HG02571 (cell line): Measurements from ENCODE around the gene PLIN5.
"Not testable (repeated sequence)": the region's sequence is repeated elsewhere in the genome, so short reads cannot be mapped to it uniquely, and the experiment has no call there.

Source experiments
- ATAC-seq: cut with Tn5 transposase; IDR thresholded peaks from one replicate; pipeline ENCODE4 v1.9.1; 2021; ENCODE audit warnings: mild to moderate bottlenecking, moderate library complexity; ENCODE audit not compliant: unreplicated experiment

Gene PLIN5

DNA sequence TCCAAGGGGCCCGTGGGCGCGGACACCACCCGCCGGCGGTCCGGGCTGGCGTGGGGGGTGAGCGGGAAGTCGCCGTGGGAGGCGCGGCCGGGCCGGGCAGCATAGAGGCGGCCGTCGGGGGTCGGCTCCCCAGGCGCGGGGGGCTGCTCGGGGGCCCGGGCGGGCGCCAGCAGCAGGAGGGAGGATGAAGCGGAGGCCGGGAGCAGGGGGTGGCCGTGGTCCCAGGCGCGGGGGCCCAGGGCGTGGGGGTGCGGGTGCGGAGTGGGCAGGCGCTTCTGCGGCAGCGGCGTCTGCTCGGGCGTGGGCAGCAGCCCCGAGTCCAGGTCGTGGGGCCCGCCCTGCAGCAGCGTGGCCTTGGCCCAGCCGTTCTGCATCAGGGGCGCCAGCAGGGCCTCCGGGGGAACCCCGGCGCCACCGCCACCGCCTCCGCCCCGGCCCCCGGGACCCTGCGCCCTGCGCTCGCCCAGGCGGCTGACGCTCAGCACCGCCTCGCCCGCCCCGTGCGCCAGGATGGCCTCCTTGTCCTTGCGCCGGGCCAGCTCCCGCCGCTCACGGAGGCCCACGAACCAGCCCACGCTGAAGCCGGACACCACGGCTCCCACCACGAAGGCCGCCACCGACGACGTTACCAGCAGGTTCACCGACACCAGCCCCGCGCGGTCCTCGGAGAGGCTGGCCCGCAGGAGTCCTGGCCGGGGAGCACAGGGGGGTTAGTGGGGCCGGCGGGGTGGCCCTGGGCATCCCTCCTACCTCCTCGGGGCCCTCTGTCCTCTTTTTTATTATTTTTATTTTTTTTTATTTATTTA, 9.0 kb upstream of the PLIN5 start:
- no peak for ATAC-seq

DNA sequence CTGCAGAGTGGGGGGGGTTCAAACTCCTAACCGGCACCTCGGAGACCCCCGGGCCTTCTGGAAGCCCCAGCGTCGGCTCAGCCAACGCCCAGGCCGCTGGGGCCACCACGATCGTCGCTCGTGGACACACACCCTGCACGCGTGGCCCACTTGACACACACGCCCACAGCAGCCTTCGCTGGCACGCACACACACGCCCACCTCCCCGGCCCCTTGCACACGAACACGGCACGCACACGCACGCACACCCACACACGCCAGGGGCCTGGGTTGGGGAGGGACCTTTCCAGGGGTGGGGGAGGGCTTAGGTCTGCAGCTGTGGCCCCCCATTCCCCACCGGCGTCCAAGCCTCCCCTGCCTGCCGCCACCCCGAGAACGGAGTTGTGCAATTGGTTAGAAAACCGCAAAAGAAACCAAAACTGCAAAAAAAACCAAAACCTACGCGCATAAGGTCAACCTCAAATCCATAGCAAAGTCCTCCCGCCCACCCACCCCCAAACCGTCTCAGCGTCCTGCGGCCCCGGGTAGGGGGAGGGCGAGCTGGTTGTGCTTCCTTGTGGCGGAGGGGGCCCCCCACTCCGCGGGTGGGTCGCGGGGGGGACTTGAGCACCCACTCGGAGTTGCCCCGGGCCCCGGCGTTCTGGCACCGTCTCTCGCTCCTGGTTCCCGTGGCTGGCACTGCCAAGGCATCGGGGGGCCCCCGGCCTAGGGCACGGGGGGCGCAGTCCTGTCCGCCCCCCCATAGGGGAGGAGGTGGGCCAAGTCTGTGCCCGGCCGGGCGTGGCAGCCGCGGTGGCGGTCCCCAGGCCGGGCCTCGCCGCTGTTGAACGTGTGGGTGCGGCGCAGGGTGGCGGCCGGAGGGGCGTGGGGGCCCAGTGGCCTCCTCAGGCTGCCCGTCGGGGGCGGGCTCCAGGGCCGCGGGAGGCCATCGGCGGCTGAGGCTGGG, 8.1 kb upstream of the PLIN5 start:
- no peak for ATAC-seq

DNA sequence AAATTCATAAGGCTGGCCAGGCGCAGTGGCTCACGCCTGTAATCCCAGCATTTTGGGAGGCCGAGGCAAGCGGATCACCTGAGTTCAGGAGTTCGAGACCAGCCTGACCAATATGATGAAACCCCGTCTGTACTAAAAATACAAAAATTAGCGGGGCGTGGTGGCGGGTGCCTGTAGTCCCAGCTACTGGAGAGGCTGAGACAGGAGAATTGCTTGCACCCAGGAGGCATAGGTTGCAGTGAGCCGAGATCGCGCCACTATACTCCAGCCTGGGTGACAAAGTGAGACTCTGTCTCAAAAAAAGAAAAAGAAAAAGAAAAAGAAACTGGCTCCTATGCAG, 6.8 kb upstream of the PLIN5 start:
- ATAC-seq: not testable (repeated sequence)

DNA sequence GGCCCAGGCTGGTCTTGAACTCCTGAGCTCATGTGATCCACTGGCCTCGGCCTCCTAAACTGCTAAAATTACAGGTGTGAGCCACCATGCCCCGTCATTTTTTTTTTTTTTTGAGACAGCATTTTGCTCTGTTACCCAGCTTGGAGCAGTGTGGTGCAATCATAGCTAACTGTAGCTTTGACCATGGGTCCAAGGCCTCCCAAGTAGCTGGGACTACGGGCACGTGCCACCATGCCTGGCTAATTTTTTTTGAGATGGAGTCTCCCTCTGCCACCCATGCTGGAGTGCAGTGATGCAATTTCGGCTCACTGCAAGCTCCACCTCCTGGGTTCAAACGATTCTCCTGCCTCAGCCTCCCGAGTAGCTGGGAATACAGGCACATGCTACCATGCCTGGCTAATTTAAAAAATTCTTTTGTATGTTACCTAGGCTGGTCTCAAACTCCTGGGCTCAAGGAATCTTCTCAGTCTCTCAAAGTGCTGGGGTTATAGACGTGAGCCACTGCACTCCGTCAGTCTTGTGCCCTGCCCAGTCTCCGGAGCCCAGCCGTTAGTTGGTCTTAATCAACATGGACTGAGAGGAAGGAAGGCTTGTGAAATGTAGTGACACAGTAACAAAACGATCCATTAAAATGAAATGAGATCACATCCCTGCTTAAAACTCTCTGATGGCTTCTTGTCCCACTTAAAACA, 6.2 kb upstream of the PLIN5 start:
- no peak for ATAC-seq

DNA sequence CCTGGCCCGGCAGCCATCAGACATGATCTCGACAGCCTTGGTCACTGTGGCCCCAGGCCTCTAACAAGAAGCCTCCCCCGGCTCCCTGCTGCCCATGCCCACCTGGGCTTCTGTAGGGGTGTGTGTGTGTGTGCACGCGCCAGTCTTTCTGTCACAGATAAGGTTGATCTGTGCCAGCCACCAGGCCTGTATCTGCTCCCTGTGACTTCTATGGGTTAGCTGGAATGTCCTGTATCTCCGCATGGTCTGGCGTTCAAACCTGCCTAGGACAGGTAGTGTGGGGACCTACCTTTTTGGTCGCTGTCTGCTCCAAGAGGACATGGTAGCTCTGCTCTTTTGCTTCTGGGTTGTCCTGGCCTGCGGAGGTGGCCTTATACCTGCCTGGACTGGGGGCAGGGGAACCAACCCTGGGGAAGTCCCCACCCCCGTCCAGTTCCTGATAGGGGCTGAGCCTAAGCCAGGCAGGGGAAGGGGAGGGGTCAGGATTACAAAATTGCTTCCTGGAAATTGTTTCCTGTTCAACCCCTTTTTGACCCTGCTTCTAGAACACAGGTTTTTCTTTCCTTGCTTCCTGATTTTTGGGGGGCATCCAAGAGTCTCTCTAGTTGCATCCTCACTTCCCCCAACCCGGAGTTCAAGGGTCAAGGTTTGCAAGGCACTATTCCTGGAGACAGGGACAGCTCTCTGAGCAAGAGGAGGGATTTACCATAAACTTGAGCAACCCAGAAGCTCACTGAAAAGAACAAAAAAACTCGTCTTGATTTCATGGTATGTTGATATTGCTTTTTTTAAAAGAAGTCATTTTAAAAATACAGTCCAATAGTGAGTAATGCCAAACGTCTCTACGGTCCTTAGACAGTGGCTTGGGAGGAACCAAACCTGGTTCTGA, 4.9 kb upstream of the PLIN5 start, which contains the start of gene LRG1:
Gene LRG1, minus strand, starts transcription at position 344 of the 889 bp plus-strand sequence. Its CDS starts 23 bp downstream, at position 321.
- ATAC-seq: no peak

DNA sequence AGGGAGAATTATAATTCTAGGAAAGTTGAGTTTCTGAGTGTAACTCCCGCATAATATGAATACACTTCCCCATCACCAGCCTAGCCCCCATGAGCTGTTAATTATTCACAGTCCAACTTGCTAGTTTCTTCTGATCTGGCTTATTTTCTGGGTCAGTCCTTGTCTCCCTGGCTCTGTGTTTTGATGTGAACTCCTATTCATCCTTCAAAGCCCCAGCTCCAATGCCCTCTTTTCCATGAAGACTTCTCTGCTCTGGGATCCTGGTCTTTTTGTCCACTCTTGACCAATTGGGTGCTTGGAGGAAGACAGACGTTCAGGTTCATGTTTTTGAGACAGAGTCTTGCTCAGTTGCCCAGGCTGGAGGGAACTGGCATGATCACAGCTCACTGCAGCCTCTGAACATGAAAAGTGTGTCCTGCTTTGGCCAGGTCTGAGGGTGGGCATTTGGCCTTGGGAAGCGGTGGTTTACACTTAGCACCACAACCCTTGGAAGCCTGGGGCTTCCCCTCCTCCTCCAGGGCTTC, 4.2 kb upstream of the PLIN5 start:
- ATAC-seq: no peak

DNA sequence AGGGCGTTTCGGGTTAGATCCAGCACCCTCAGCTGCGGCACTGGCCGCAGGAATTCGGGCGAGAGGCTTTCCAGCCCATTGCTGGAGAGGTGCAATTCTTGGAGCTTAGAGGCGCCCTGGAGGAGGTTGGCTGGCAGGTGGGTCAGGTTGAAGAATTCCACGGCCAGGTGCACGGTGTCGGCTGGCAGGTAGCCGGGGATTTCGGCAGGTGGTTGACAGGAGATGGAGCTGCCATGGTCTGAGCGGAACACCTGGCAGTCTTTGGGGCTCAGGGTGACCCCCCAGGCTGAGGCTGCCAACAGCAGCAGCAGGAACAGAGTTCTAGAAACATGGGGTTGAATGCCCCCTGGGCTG, 3.6 kb upstream of the PLIN5 start:
- ATAC-seq: no peak

DNA sequence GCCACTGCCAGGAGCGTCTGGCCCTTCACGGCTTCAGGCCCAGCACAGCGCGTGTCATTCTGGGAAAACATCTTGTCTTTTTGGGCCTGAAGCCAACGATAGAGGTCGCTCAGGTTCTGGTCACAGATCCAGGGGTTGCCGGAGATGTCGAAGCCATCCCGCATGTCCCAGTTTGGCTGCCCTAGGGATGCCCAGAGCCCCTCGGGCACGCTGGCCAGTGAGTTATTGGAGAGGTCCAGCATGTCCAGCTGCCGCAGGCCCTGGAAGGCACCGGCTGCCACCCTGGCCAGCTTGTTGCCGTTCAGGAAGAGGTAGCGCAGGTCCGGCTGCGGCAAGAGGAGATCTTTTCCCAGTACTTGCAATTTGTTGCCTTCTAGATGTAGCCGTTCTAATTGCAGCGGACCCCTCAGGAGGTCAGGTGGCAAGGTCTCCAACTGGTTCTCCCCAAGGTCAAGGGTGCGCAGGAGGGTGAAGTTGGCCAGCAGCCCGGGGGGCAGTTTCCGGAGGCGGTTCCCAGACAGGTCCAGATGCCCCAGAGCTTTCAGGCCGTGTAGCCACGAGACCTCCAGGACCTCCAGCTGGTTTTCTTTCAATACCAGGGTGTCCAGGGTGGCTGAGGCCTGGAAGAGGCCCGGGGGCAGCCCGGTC, 3.1 kb upstream of the PLIN5 start:
- ATAC-seq: no peak

DNA sequence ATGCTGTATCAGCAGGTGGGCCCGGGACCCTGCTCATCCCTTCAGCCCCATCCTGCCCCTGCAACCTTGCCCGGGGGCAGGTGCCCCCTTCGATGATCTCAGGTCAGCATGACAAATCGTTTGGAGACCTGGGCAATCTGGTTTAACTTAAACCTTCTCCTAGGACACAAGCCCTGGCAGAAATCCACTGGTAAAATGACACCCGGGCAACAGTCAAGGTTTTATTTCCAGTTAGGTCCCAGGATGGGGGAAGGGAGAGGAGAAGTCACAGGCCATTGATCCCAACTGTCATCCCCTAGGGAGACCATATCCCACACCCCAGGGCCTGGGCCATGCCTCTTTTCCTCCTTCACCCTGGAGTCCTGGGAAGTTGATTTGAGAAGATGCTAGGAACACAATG, 1.8 kb upstream of the PLIN5 start:
- ATAC-seq: no peak

DNA sequence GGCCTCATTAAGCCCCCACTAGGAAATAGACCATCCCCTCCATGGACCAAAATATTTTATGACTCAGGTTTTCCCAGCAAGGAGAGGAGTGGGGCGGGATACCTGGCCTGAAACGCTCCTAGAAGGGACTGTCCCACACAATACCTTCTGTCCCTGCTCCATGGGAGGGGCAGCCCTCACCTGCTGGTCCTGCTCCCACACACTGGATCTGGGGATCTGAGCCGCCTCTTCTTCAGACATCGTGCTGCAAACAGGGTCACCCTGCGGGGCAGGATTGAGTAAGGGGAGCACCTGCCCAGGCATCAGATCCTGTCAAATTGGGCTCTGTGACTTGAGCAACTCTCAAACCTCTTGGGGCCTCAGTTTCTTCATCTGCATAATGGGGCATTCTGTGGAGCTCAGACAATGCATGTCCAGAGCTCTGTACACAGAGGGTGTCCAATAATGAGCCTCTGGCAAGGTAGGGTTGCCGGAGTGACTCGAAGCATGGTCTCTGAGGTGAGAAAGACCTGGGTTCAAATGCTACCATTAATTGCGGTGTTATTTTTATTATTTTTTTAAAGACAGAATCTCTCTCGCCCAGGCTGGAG, 1.1 kb downstream of the PLIN5 start:
- no peak for ATAC-seq

DNA sequence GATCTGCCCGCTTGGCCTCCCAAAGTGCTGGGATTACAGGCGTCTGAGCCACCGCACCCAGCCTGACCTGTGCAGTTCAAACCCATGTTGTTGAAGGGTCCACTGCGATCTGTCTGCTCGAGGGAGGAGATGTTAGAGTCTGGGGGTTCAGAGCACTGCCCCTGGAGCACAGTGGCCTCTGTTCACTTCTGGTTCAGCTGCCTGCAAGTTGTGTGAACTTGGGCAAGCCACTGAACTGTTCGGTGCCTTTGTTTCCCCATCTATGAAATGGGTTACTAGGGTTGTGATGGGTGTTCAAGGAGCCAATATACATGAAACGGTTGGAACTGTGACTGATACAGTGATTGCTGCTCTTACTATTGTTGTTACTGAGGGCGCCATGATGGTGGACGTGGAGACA, 1.7 kb downstream of the PLIN5 start:
- no peak for ATAC-seq

DNA sequence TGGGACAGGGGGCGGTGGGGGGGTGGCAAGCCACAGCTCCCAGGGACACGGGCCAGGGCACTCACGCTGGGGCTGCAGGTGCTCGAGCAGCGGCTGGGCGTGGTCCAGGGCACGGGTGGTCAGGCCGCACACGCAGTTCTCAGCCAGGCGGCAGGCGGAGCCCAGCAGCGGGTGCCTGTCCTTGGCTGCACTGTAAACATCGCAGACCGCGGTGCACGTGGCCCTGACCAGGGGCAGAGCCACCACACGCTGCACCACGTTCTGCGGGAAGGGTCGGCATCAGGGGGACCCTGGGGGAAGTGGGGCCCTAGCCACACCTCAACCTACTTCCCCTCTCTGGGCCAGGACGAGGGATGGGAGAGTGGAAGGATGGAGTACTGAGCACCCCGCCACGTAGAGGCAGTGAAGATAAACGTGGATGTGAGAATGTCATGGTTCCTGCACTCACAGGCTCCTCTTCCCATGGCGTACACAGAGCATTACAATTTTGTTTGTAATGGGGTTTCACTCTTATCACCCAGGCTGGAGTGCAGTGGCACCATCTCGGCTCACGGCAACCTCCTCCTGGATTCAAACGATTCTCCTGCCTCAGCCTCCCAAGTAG, 3.4 kb downstream of the PLIN5 start:
- ATAC-seq: no peak

DNA sequence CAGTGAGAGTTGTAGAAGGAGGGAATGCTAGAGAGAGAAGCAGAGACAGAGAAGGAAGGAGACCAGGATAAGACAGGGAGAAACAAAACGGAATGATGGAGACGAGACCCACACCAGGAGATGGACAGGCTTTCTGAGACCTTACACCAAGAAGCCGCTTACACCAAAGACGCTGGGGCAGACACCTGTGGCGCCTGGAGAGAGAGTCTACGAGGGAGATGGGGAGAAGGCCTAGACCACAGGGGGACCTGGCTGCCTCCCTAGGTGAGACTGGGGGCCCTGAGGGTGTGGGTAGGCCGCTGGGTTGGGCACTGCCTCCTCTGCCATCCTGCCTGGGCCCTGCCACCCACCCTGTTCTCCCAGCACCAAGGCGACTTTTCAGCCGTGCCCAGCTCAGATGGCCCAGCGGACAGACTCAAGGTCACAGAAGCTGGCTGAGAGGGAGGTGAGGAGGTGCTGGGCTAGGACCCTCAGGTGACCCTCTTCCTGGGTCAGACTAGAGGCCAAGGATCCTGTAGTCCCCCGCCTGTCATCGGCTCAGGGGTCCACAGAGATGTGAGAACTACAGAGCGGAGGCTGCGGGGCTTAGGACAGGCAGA, 5.0 kb downstream of the PLIN5 start:
- ATAC-seq: no peak

DNA sequence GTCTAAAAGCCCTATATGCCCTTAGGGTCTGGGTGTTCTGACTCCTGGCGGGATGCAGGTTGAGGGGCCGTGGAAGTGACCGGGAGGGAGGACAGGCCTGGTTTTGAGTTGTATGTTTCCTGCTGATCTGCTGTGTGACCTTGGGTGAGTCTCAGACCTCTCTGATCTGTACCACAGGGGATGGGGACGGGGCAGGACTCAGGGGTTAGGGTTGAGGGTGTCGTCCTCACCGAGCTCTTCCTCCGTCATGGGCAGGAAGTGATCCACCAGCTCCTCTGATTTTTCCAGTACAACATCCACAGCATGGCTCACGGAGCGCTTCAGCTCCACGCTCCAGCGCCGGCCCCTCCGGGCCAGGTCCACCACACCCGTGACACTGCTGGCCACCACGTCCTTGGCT, 6.2 kb downstream of the PLIN5 start:
- ATAC-seq: no peak

DNA sequence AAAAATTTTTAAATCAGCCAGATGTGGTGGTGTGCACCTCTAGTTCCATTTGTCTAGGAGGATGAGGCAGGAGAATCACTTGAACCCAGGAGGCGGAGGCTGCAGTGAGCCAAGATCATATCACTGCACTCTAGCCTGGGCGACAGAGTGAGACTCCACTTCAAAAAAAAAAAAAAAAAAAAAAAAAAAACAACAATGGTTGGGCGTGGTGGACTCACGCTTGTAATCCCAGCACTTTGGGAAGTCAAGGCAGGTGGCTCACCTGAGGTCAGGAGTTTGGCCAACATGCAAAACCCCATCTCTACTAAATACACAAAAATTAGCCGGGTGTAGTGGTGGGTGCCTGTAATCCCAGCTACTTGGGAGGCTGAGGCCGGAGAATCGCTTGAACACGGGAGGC, 7.6 kb downstream of the PLIN5 start:
- not testable (repeated sequence) for ATAC-seq

DNA sequence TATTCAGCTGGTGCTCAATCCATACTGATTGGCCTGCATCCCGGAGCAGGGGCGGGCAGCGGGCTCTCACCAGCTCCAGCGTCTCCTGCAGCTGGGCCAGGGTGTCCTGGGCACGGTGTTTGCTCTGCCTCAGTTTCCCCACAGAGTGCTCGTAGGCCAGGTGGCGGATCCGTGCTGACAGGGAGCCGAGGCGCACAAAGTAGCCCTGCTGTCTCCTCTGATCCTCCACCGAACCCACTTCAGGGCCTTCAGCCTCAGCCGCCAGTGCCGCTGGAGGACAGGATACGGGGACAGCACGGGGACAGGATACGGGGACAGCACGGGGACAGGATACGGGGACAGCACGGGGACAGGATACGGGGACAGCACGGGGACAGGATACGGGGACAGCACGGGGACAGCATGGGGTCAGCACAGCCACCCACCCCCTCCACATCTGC, 9.4 kb downstream of the PLIN5 start:
- no peak for ATAC-seq

DNA sequence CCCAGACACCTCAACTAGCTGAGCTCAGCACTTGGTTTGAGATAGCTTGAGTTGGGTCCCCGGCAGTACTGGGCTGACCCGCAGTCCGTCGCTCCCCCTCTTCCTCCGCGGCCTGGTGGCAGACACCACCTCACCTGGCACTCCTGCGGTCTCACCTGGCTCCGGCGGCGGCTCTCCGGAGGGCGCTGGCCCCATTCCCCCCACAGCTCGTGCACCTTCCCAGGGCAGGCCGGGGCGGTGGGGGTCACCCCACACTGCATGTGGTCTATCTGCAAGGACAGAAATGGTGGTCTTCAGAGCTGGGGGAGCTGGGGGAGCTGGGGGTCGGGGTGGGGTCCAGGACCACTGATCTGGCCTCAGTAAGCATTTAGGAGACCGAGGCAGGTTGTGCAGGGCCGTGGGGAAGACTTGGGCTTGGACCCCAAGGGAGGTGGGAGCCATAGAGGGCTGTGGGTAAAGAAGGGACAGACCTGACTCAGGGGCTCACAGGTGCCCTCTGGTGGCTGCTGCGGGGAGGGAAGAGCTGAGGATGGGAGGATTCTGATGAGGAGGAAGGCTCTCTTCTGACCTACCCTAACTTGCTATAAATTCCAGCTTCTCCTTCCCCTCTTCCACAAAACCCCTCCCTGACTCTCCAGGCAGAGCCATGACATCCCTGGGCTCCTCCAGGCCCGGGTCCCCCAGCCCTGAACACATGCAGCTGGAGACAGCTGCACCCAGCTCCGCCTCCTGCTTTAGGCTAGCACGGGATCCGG, 10.0 kb downstream of the PLIN5 start:
- ATAC-seq: no peak
